ENCODE data around the gene IMP4. TPM values are rescaled to one million over a fixed set of nuclear protein-coding genes. Genes with fewer than 3 reads are reported as not detected.
"Not testable (repeated sequence)": the region's sequence is repeated elsewhere in the genome, so short reads cannot be mapped to it uniquely, and the experiment has no call there.

IMP4 gene
- total and polyA plus RNA-seq, 2 donors, result 47.4 to 47.5 TPM

- H3K9me3 ChIP-seq (ENCODE audit: control insufficient read depth in 2 of 2, insufficient read depth in 1 of 2, low read length in 1 of 2); H3K27ac ChIP-seq (ENCODE audit: low read depth in 1 of 2, low read length in 1 of 2); H3K4me3 ChIP-seq (ENCODE audit: low read length in 2 of 2); DNase-seq (ENCODE audit: low read depth in 6 of 9, low spot score in 9 of 9); H3K36me3 ChIP-seq (ENCODE audit: control insufficient read depth in 2 of 2, insufficient read depth in 2 of 2, low read length in 1 of 2); H3K4me1 ChIP-seq (ENCODE audit: control insufficient read depth in 2 of 2, insufficient read depth in 2 of 2, low read length in 2 of 2): not testable (repeated sequence)
- peaks cover 3 to 24% of the 10 kb centered on the region in 2 donors for H3K27me3 ChIP-seq (ENCODE audit: control insufficient read depth in 2 of 2, insufficient read depth in 1 of 2, low read length in 1 of 2)
- 90% methylated on average over 8 of the region's 8 CpGs for WGBS
Observed at GRCh38 chr2:130333253-130333652, 9.4 kb upstream of the IMP4 start.

GRCh38 chr2:130334026-130334425, 8.7 kb upstream of the IMP4 start:
- WGBS, result 93% methylated on average over 6 of the region's 6 CpGs
- H3K27me3 ChIP-seq (ENCODE audit: control insufficient read depth in 2 of 2, insufficient read depth in 1 of 2, low read length in 1 of 2), result peaks cover 3 to 21% of the 10 kb centered on the region in 2 donors
- H3K4me1 ChIP-seq (ENCODE audit: control insufficient read depth in 2 of 2, insufficient read depth in 2 of 2, low read length in 2 of 2), result peaks cover 0 to 10% of the 10 kb centered on the region in 2 donors
- H3K36me3 ChIP-seq (ENCODE audit: control insufficient read depth in 2 of 2, insufficient read depth in 2 of 2, low read length in 1 of 2), result peaks cover 8 to 10% of the 10 kb centered on the region in 2 donors
- no peak overlapping the region for H3K27ac ChIP-seq (ENCODE audit: low read depth in 1 of 2, low read length in 1 of 2)
- DNase-seq (ENCODE audit: low read depth in 6 of 9, low spot score in 9 of 9), result no peak
- no peaks in the 10 kb centered on the region for H3K9me3 ChIP-seq (ENCODE audit: control insufficient read depth in 2 of 2, insufficient read depth in 1 of 2, low read length in 1 of 2)
- no peak overlapping the region for H3K4me3 ChIP-seq (ENCODE audit: low read length in 2 of 2)

GRCh38 chr2:130335226-130335625, 7.5 kb upstream of the IMP4 start:
- Histone ChIP-seq H3K36me3 (ENCODE audit: control insufficient read depth in 2 of 2, insufficient read depth in 2 of 2, low read length in 1 of 2) (peaks cover 14 to 16% of the 10 kb centered on the region in 2 donors), H3K4me1 (ENCODE audit: control insufficient read depth in 2 of 2, insufficient read depth in 2 of 2, low read length in 2 of 2) (peaks cover 0 to 10% of the 10 kb centered on the region in 2 donors), H3K9me3 (ENCODE audit: control insufficient read depth in 2 of 2, insufficient read depth in 1 of 2, low read length in 1 of 2) (no peaks in the 10 kb centered on the region), H3K4me3 (ENCODE audit: low read length in 2 of 2) (no peak overlapping the region), H3K27me3 (ENCODE audit: control insufficient read depth in 2 of 2, insufficient read depth in 1 of 2, low read length in 1 of 2) (peaks cover 3 to 18% of the 10 kb centered on the region in 2 donors), H3K27ac (ENCODE audit: low read depth in 1 of 2, low read length in 1 of 2) (no peak overlapping the region)
- no peak for DNase-seq (ENCODE audit: low read depth in 6 of 9, low spot score in 9 of 9)

- 81% methylated on average over 13 of the region's 13 CpGs for whole genome bisulfite sequencing
- DNase-seq (ENCODE audit: low read depth in 6 of 9, low spot score in 9 of 9), result no peak
- H3K27me3 ChIP-seq (ENCODE audit: control insufficient read depth in 2 of 2, insufficient read depth in 1 of 2, low read length in 1 of 2), result peaks cover 1 to 12% of the 10 kb centered on the region in 2 donors
- no peaks in the 10 kb centered on the region for H3K9me3 ChIP-seq (ENCODE audit: control insufficient read depth in 2 of 2, insufficient read depth in 1 of 2, low read length in 1 of 2)
- no peak overlapping the region for H3K27ac ChIP-seq (ENCODE audit: low read depth in 1 of 2, low read length in 1 of 2)
- no peak overlapping the region for H3K4me3 ChIP-seq (ENCODE audit: low read length in 2 of 2)
- peaks cover 3 to 10% of the 10 kb centered on the region in 2 donors for H3K4me1 ChIP-seq (ENCODE audit: control insufficient read depth in 2 of 2, insufficient read depth in 2 of 2, low read length in 2 of 2)
- H3K36me3 ChIP-seq (ENCODE audit: control insufficient read depth in 2 of 2, insufficient read depth in 2 of 2, low read length in 1 of 2), result peaks cover 17 to 20% of the 10 kb centered on the region in 2 donors
Observed at GRCh38 chr2:130336150-130336876, 6.4 kb upstream of the IMP4 start.

- H3K4me3 ChIP-seq (ENCODE audit: low read length in 2 of 2), result peak overlapping the region in 1 of 2 donors; percentile 27
- peaks cover 17 to 20% of the 10 kb centered on the region in 2 donors for H3K36me3 ChIP-seq (ENCODE audit: control insufficient read depth in 2 of 2, insufficient read depth in 2 of 2, low read length in 1 of 2)
- peaks cover 4 to 12% of the 10 kb centered on the region in 2 donors for H3K4me1 ChIP-seq (ENCODE audit: control insufficient read depth in 2 of 2, insufficient read depth in 2 of 2, low read length in 2 of 2)
- no peak overlapping the region for H3K27ac ChIP-seq (ENCODE audit: low read depth in 1 of 2, low read length in 1 of 2)
- peak; percentile 71 to 92 (median 81) for DNase-seq (ENCODE audit: low read depth in 6 of 9, low spot score in 9 of 9)
- no peaks in the 10 kb centered on the region for H3K9me3 ChIP-seq (ENCODE audit: control insufficient read depth in 2 of 2, insufficient read depth in 1 of 2, low read length in 1 of 2)
- peaks cover 0 to 6% of the 10 kb centered on the region in 2 donors for H3K27me3 ChIP-seq (ENCODE audit: control insufficient read depth in 2 of 2, insufficient read depth in 1 of 2, low read length in 1 of 2)
- 41% methylated on average over 29 of the region's 29 CpGs for WGBS
Observed at GRCh38 chr2:130336877-130337734, 5.6 kb upstream of the IMP4 start.

- H3K9me3 ChIP-seq (ENCODE audit: control insufficient read depth in 2 of 2, insufficient read depth in 1 of 2, low read length in 1 of 2), result no peaks in the 10 kb centered on the region
- H3K27ac ChIP-seq (ENCODE audit: low read depth in 1 of 2, low read length in 1 of 2), result no peak overlapping the region
- H3K4me1 ChIP-seq (ENCODE audit: control insufficient read depth in 2 of 2, insufficient read depth in 2 of 2, low read length in 2 of 2), result peaks cover 4 to 10% of the 10 kb centered on the region in 2 donors
- peaks cover 0 to 2% of the 10 kb centered on the region in 2 donors for H3K27me3 ChIP-seq (ENCODE audit: control insufficient read depth in 2 of 2, insufficient read depth in 1 of 2, low read length in 1 of 2)
- H3K4me3 ChIP-seq (ENCODE audit: low read length in 2 of 2), result no peak overlapping the region
- DNase-seq (ENCODE audit: low read depth in 6 of 9, low spot score in 9 of 9), result no peak
- H3K36me3 ChIP-seq (ENCODE audit: control insufficient read depth in 2 of 2, insufficient read depth in 2 of 2, low read length in 1 of 2), result peaks cover 17 to 20% of the 10 kb centered on the region in 2 donors
- 89% methylated on average over 8 of the region's 8 CpGs for WGBS
Observed at GRCh38 chr2:130337735-130338325, 4.9 kb upstream of the IMP4 start.

GRCh38 chr2:130338793-130339345, 3.8 kb upstream of the IMP4 start:
- no peak overlapping the region for H3K4me3 ChIP-seq (ENCODE audit: low read length in 2 of 2)
- 96% methylated on average over 12 of the region's 12 CpGs for WGBS

GRCh38 chr2:130339885-130340745, 2.6 kb upstream of the IMP4 start:
- WGBS, result 97% methylated on average over 10 of the region's 10 CpGs

More at GRCh38 chr2:130338793-130339345, 3.8 kb upstream of the IMP4 start:
- Histone ChIP-seq H3K27me3 (ENCODE audit: control insufficient read depth in 2 of 2, insufficient read depth in 1 of 2, low read length in 1 of 2) (peaks cover 0 to 2% of the 10 kb centered on the region in 2 donors), H3K4me1 (ENCODE audit: control insufficient read depth in 2 of 2, insufficient read depth in 2 of 2, low read length in 2 of 2) (peaks cover 8 to 19% of the 10 kb centered on the region in 2 donors), H3K36me3 (ENCODE audit: control insufficient read depth in 2 of 2, insufficient read depth in 2 of 2, low read length in 1 of 2) (peaks cover 17 to 20% of the 10 kb centered on the region in 2 donors), H3K27ac (ENCODE audit: low read depth in 1 of 2, low read length in 1 of 2) (no peak overlapping the region), H3K9me3 (ENCODE audit: control insufficient read depth in 2 of 2, insufficient read depth in 1 of 2, low read length in 1 of 2) (no peaks in the 10 kb centered on the region)
- no peak for DNase-seq (ENCODE audit: low read depth in 6 of 9, low spot score in 9 of 9)

More at GRCh38 chr2:130339885-130340745, 2.6 kb upstream of the IMP4 start:
- H3K27ac ChIP-seq (ENCODE audit: low read depth in 1 of 2, low read length in 1 of 2), result no peak overlapping the region
- H3K27me3 ChIP-seq (ENCODE audit: control insufficient read depth in 2 of 2, insufficient read depth in 1 of 2, low read length in 1 of 2), result peaks cover 0 to 2% of the 10 kb centered on the region in 2 donors
- H3K4me1 ChIP-seq (ENCODE audit: control insufficient read depth in 2 of 2, insufficient read depth in 2 of 2, low read length in 2 of 2), result peaks cover 8 to 19% of the 10 kb centered on the region in 2 donors
- no peak overlapping the region for H3K4me3 ChIP-seq (ENCODE audit: low read length in 2 of 2)
- no peak for DNase-seq (ENCODE audit: low read depth in 6 of 9, low spot score in 9 of 9)
- peaks cover 25 to 29% of the 10 kb centered on the region in 2 donors for H3K36me3 ChIP-seq (ENCODE audit: control insufficient read depth in 2 of 2, insufficient read depth in 2 of 2, low read length in 1 of 2)
- no peaks in the 10 kb centered on the region for H3K9me3 ChIP-seq (ENCODE audit: control insufficient read depth in 2 of 2, insufficient read depth in 1 of 2, low read length in 1 of 2)
